ENCODE measurements around the gene DNAJB5. TPM values are rescaled to one million over a fixed set of nuclear protein-coding genes. Genes with fewer than 3 reads are reported as not detected.

The DNAJB5 gene
- polyA plus RNA-seq, 1 of the 3 experiments (the other 2 are of a cell fraction) = 3.3 TPM

DNA sequence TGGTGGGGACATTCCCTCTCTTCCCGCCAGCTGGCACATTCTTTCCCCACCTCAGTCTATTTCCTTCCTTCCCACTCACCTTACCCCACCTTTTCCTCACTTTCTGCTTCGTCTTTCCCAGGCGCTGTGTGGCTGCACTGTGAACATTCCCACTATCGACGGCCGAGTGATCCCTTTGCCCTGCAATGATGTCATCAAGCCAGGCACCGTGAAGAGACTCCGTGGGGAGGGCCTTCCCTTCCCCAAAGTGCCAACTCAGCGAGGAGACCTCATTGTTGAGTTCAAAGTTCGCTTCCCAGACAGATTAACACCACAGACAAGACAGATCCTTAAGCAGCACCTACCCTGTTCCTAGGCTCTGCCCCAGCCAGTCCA lies 7.3 kb downstream of the DNAJB5 start:
- H3K9me2 ChIP-seq = no peaks in the 10 kb centered on the region
- peaks cover 7 to 24% of the 10 kb centered on the region in 2 experiments for H3K36me3 ChIP-seq (replicated peaks in 1 of 2; ENCODE audit: control insufficient read depth in 1 of 2, insufficient read depth in 2 of 2, low read length in 1 of 2)
- H3K4me2 ChIP-seq = no peak overlapping the region
- no peak overlapping the region for H2AFZ ChIP-seq (ENCODE audit: low read depth)
- DNase-seq = no peak
- H3K9ac ChIP-seq = no peak overlapping the region
- no peaks in the 10 kb centered on the region for H3K27me3 ChIP-seq (ENCODE audit: insufficient read depth)
- peaks cover 21% of the 10 kb centered on the region for H3F3A ChIP-seq (replicated peaks; ENCODE audit: insufficient read depth)
- ChIA-PET POLR2A (no interaction called here), CTCF (interaction anchor here (1.2 to 5.3 kb wide), 5 partner anchors 13 to 236 kb away, joined by 3 to 54 read pairs (median 7); partner anchors contain the start of gene PIGO)
- no peaks in the 10 kb centered on the region for H3K79me2 ChIP-seq (ENCODE audit: insufficient read depth)
- peaks cover 21 to 30% of the 10 kb centered on the region in 2 experiments for H3K4me1 ChIP-seq (ENCODE audit: control insufficient read depth in 1 of 2, insufficient read depth in 2 of 2, low read depth in 1 of 2, low read length in 1 of 2)
- no peak overlapping the region for H3K27ac ChIP-seq (ENCODE audit: low read depth in 2 of 2, low read length in 1 of 2)
- H4K20me1 ChIP-seq (ENCODE audit: insufficient read depth) = no peaks in the 10 kb centered on the region
- TF ChIP-seq NFIC (IDR thresholded peaks at IDR 0.05; ENCODE audit: borderline replicate concordance) (no peak), GABPA (IDR thresholded peaks at IDR 0.05; ENCODE audit: low read depth) (no peak), TAF1 (IDR thresholded peaks at IDR 0.05; ENCODE audit: borderline replicate concordance, low read depth, low read length) (no peak), YY1 (IDR thresholded peaks at IDR 0.05; ENCODE audit: low read depth) (no peak), RAD21 (IDR thresholded peaks at IDR 0.05; ENCODE audit: low read length) (no peak), RXRA (IDR thresholded peaks at IDR 0.05; ENCODE audit: borderline replicate concordance, low read depth) (no peak), CHD2 (IDR thresholded peaks at IDR 0.05; ENCODE audit: low read length, partially characterized antibody) (no peak), POLR2AphosphoS5 (IDR thresholded peaks at IDR 0.05; ENCODE audit: low read depth, low read length) (no peak), FOXM1 (IDR thresholded peaks at IDR 0.05; ENCODE audit: low read depth) (no peak)
- TF ChIP-seq, protein P1, sequence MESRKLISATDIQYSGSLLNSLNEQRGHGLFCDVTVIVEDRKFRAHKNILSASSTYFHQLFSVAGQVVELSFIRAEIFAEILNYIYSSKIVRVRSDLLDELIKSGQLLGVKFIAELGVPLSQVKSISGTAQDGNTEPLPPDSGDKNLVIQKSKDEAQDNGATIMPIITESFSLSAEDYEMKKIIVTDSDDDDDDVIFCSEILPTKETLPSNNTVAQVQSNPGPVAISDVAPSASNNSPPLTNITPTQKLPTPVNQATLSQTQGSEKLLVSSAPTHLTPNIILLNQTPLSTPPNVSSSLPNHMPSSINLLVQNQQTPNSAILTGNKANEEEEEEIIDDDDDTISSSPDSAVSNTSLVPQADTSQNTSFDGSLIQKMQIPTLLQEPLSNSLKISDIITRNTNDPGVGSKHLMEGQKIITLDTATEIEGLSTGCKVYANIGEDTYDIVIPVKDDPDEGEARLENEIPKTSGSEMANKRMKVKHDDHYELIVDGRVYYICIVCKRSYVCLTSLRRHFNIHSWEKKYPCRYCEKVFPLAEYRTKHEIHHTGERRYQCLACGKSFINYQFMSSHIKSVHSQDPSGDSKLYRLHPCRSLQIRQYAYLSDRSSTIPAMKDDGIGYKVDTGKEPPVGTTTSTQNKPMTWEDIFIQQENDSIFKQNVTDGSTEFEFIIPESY (IDR thresholded peaks at IDR 0.05; ENCODE audit: borderline replicate concordance, low read depth) = no peak
- TF ChIP-seq, protein P2, sequence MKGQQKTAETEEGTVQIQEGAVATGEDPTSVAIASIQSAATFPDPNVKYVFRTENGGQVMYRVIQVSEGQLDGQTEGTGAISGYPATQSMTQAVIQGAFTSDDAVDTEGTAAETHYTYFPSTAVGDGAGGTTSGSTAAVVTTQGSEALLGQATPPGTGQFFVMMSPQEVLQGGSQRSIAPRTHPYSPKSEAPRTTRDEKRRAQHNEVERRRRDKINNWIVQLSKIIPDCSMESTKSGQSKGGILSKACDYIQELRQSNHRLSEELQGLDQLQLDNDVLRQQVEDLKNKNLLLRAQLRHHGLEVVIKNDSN (IDR thresholded peaks at IDR 0.05; ENCODE audit: borderline replicate concordance, low read depth) = no peak
- TF ChIP-seq, protein P3, sequence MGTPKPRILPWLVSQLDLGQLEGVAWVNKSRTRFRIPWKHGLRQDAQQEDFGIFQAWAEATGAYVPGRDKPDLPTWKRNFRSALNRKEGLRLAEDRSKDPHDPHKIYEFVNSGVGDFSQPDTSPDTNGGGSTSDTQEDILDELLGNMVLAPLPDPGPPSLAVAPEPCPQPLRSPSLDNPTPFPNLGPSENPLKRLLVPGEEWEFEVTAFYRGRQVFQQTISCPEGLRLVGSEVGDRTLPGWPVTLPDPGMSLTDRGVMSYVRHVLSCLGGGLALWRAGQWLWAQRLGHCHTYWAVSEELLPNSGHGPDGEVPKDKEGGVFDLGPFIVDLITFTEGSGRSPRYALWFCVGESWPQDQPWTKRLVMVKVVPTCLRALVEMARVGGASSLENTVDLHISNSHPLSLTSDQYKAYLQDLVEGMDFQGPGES (IDR thresholded peaks at IDR 0.05; ENCODE audit: low read depth, low read length) = no peak
- TF ChIP-seq, protein P4, sequence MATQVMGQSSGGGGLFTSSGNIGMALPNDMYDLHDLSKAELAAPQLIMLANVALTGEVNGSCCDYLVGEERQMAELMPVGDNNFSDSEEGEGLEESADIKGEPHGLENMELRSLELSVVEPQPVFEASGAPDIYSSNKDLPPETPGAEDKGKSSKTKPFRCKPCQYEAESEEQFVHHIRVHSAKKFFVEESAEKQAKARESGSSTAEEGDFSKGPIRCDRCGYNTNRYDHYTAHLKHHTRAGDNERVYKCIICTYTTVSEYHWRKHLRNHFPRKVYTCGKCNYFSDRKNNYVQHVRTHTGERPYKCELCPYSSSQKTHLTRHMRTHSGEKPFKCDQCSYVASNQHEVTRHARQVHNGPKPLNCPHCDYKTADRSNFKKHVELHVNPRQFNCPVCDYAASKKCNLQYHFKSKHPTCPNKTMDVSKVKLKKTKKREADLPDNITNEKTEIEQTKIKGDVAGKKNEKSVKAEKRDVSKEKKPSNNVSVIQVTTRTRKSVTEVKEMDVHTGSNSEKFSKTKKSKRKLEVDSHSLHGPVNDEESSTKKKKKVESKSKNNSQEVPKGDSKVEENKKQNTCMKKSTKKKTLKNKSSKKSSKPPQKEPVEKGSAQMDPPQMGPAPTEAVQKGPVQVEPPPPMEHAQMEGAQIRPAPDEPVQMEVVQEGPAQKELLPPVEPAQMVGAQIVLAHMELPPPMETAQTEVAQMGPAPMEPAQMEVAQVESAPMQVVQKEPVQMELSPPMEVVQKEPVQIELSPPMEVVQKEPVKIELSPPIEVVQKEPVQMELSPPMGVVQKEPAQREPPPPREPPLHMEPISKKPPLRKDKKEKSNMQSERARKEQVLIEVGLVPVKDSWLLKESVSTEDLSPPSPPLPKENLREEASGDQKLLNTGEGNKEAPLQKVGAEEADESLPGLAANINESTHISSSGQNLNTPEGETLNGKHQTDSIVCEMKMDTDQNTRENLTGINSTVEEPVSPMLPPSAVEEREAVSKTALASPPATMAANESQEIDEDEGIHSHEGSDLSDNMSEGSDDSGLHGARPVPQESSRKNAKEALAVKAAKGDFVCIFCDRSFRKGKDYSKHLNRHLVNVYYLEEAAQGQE (IDR thresholded peaks at IDR 0.05; ENCODE audit: low read depth, low read length) = no peak
- TF ChIP-seq, protein P5, sequence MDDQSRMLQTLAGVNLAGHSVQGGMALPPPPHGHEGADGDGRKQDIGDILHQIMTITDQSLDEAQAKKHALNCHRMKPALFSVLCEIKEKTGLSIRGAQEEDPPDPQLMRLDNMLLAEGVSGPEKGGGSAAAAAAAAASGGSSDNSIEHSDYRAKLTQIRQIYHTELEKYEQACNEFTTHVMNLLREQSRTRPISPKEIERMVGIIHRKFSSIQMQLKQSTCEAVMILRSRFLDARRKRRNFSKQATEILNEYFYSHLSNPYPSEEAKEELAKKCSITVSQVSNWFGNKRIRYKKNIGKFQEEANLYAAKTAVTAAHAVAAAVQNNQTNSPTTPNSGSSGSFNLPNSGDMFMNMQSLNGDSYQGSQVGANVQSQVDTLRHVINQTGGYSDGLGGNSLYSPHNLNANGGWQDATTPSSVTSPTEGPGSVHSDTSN (IDR thresholded peaks at IDR 0.05) = no peak
- no peaks in the 10 kb centered on the region for H3K9me3 ChIP-seq
- H3K4me3 ChIP-seq (ENCODE audit: low read depth in 2 of 2, low read length in 1 of 2) = no peak overlapping the region
- WGBS (ENCODE audit: low lambda C conversion rate) = 97% methylated on average over 10 of the region's 10 CpGs
